Measurements from ENCODE around the gene SHLD2. TPM values are rescaled to one million over a fixed set of nuclear protein-coding genes. Genes with fewer than 3 reads are reported as not detected.

The SHLD2 gene
- total and polyA plus RNA-seq, 2 of the 13 experiments (the other 11 are each of a cell fraction or from before 2014, with no cell fraction given) = 25.7 to 53.7 TPM

GRCh38 chr10:87094373-87095235 is at the start of gene SHLD2, which contains the start of gene GLUD1 (continued):
- TF ChIP-seq HNF1A (IDR thresholded peaks at IDR 0.05; ENCODE audit: low read depth) (no peak), HNF1A (CRISPR knock-in tag; IDR thresholded peaks at IDR 0.05; ENCODE audit: borderline replicate concordance) (no peak; the same call in 1 of the 2 replicates), POGZ (CRISPR knock-in tag; IDR thresholded peaks at IDR 0.05) (peak; percentile 64), ZNF280B (CRISPR knock-in tag; IDR thresholded peaks at IDR 0.05; ENCODE audit: borderline replicate concordance) (no peak), JARID2 (CRISPR knock-in tag; IDR thresholded peaks at IDR 0.05; ENCODE audit: insufficient replicate concordance) (no peak), SP5 (CRISPR knock-in tag; IDR thresholded peaks at IDR 0.05; ENCODE audit: borderline replicate concordance, low read depth) (no peak; the same call in 1 of the 2 replicates), ZFP37 (CRISPR knock-in tag; IDR thresholded peaks at IDR 0.05; ENCODE audit: borderline replicate concordance) (no peak), TBL1XR1 (IDR thresholded peaks at IDR 0.05; ENCODE audit: borderline replicate concordance, low read length, partially characterized antibody) (no peak), ZNF784 (CRISPR knock-in tag; IDR thresholded peaks at IDR 0.05; ENCODE audit: borderline replicate concordance) (0 out of 2 replicates have a peak, but pooled peaks have one; percentile 20), PAF1 (CRISPR knock-in tag; IDR thresholded peaks at IDR 0.05) (no peak), ZNF512 (CRISPR knock-in tag; IDR thresholded peaks at IDR 0.05) (no peak), NR2F2 (IDR thresholded peaks at IDR 0.05; ENCODE audit: borderline replicate concordance, low read depth) (peak; percentile 40; the same call in 1 of the 2 replicates), SOX6 (IDR thresholded peaks at IDR 0.05) (no peak), SOX6 (CRISPR knock-in tag; IDR thresholded peaks at IDR 0.05) (no peak; the same call in 1 of the 2 replicates), ARID3A (IDR thresholded peaks at IDR 0.05; ENCODE audit: low read depth, low read length) (no peak; the same call in 1 of the 2 replicates), NFE2 (CRISPR knock-in tag; IDR thresholded peaks at IDR 0.05) (no peak), ZNF24 (IDR thresholded peaks at IDR 0.05) (0 out of 2 replicates have a peak, but pooled peaks have one; percentile 54), ZSCAN31 (CRISPR knock-in tag; IDR thresholded peaks at IDR 0.05; ENCODE audit: low read depth) (no peak), GTF2F1 (IDR thresholded peaks at IDR 0.05; ENCODE audit: low read length) (no peak)
